Left ventricle myocardium inferior (tissue), 1 donor: ENCODE results near the gene OTOP3. TPM values are rescaled to one million over a fixed set of nuclear protein-coding genes. Genes with fewer than 3 reads are reported as not detected.

Experiments used
- DNase-seq: peaks from one replicate; pipeline ENCODE4 v3.0.0-alpha.2; 2020
- H3K27ac ChIP-seq: fragments of 200-600 bp; replicated peaks from 2 replicates; pipeline ENCODE4 v1.8.0; 2021
- H3K27me3 ChIP-seq: fragments of 200-600 bp; 2 replicates; pipeline ENCODE4 v1.8.0; 2021; ENCODE audit warnings: low read depth
- H3K36me3 ChIP-seq: fragments of 200-600 bp; 2 replicates; pipeline ENCODE4 v1.8.0; 2021
- H3K4me1 ChIP-seq: fragments of 200-600 bp; 2 replicates; pipeline ENCODE4 v1.8.0; 2021
- H3K4me3 ChIP-seq: fragments of 200-600 bp; 2 replicates; pipeline ENCODE4 v1.8.0; 2021; ENCODE audit warnings: mild to moderate bottlenecking, moderate library complexity
- H3K9me3 ChIP-seq: fragments of 200-600 bp; replicated peaks from 2 replicates; pipeline ENCODE4 v1.8.0; 2021
- CTCF ChIP-seq: fragments of 200-600 bp; IDR thresholded peaks from 2 replicates; pipeline ENCODE4 v1.8.0; 2021; ENCODE audit warnings: antibody characterized with exemption, mild to moderate bottlenecking, borderline replicate concordance
- intact Hi-C: fragments of 100-400 bp; cut with micrococcal nuclease; formaldehyde crosslinking; loops from one replicate; pipeline ENCODE4 v1.11.0; 2022
- total RNA-seq: library from RNA; stranded (reverse); fragmentation: NEBNext Ultra II Directional; extraction: Animal tissue kit (Norgen Biotek cat#: 25700); gene quantifications from one replicate; pipeline ENCODE4 v1.2.1, GENCODE V29; 2021
- donor health status: DM: no; HTN: yes; CAD: no; lungs with severe emphysema.

OTOP3 gene
- total RNA-seq, 1 donor from 2014 or later, result not detected

- DNase-seq, result no peak
- Histone ChIP-seq H3K27me3 (peaks cover 96% of the 10 kb centered on the region), H3K9me3 (no peaks in the 10 kb centered on the region), H3K4me1 (peaks cover 10% of the 10 kb centered on the region), H3K27ac (no peak overlapping the region), H3K4me3 (no peak overlapping the region), H3K36me3 (no peaks in the 10 kb centered on the region)
- TF ChIP-seq CTCF, result no peak
- intact Hi-C loops, result no loop called here
Measured at GRCh38 chr17:74939534-74939933, 3.8 kb downstream of the OTOP3 start.

DNA sequence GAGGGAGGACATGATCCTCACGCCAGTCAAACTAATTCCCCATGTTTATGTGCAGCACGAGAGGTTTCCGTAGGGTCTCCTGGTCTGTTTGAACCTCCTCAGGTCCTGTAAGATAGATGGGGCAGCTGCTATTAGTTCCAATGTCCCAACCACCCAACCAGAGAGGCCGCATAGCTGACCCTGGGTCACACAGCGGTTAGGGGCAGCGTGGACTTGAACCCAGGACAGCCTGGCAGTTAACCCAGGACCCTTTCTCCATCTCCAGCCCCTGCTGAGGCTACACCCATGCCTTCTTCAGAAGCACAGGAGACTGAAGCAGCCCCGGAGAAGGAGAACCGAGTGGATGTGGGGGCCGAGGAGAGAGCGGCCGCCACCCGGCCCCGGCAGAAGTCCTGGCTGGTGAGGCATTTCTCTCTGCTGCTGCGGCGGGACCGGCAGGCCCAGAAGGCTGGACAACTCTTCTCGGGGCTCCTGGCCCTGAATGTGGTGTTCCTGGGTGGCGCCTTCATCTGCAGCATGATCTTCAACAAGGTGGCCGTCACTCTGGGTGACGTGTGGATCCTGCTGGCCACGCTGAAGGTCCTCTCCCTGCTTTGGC lies 5.5 kb downstream of the OTOP3 start:
- H3K27ac ChIP-seq, result no peak overlapping the region
- no peak overlapping the region for H3K4me3 ChIP-seq
- H3K27me3 ChIP-seq, result peaks cover 94% of the 10 kb centered on the region
- DNase-seq, result no peak
- TF ChIP-seq CTCF, result no peak
- peaks cover 1% of the 10 kb centered on the region for H3K4me1 ChIP-seq
- intact Hi-C loops, result no loop called here
- H3K9me3 ChIP-seq, result no peaks in the 10 kb centered on the region
- H3K36me3 ChIP-seq, result no peaks in the 10 kb centered on the region

DNA sequence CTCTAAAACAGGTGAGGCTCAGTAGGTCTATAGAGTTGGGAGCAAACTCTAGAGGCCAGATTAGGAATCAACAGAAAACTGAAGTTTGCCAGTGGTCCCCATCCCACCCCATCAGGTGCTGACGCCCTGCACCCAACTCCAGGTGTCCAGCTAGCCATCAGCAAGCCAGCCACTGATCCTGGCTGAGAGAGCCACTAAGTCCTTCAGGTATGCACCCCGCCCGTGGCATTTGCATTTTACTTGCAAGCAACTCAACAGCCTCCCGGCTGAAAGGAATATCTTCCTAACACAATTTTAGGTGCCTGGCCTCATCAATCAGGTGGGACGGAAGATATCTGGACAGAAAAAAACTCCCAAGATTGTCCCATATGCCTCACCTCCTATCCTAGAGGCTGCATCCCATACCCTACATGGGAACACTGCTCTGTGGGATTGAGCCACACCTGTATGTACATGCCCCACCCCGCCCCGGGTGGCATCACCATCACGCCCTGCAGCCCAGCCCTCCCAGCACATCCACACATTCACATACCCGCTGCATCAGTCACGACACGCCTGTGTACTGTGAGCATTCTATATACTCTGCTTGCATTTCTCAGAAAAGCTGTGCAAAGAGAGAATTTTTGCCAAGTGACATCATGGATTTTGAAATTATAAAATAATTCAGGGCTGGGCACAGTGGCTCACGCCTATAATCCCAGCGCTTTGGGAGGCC lies 8.3 kb downstream of the OTOP3 start:
- no peak for TF ChIP-seq CTCF
- intact Hi-C loops, result no loop called here
- no peaks in the 10 kb centered on the region for H3K4me1 ChIP-seq
- no peaks in the 10 kb centered on the region for H3K36me3 ChIP-seq
- H3K4me3 ChIP-seq, result no peak overlapping the region
- H3K27ac ChIP-seq, result no peak overlapping the region
- H3K9me3 ChIP-seq, result no peaks in the 10 kb centered on the region
- peaks cover 91% of the 10 kb centered on the region for H3K27me3 ChIP-seq
- DNase-seq, result no peak

GRCh38 chr17:74945543-74945942 lies 9.8 kb downstream of the OTOP3 start:
- intact Hi-C loops, result no loop called here
- no peak for DNase-seq
- TF ChIP-seq CTCF, result no peak
- Histone ChIP-seq H3K27ac (no peak overlapping the region), H3K4me3 (no peak overlapping the region), H3K4me1 (no peaks in the 10 kb centered on the region), H3K27me3 (peaks cover 95% of the 10 kb centered on the region), H3K9me3 (no peaks in the 10 kb centered on the region), H3K36me3 (no peaks in the 10 kb centered on the region)

GRCh38 chr17:74946641-74947040 lies 10.9 kb downstream of the OTOP3 start:
- Histone ChIP-seq H3K4me1 (no peaks in the 10 kb centered on the region), H3K4me3 (no peak overlapping the region), H3K9me3 (no peaks in the 10 kb centered on the region), H3K27me3 (peaks cover 96% of the 10 kb centered on the region), H3K36me3 (no peaks in the 10 kb centered on the region), H3K27ac (no peak overlapping the region)
- TF ChIP-seq CTCF, result no peak
- no peak for DNase-seq
- intact Hi-C loops, result no loop called here
